HL-60/S4 treated with retinoic acid at 250 ng/mL for 4 days and 3 days (cell line): Measurements from ENCODE around the gene SDR42E2.

ENCODE experiments used
- in situ Hi-C: fragments of 300-500 bp; cut with MboI; formaldehyde crosslinking; loops from 2 replicates; pipeline ENCODE4 v1.7.0; 2022; ENCODE audit warnings: low sequenced_read_pairs

SDR42E2 gene

DNA sequence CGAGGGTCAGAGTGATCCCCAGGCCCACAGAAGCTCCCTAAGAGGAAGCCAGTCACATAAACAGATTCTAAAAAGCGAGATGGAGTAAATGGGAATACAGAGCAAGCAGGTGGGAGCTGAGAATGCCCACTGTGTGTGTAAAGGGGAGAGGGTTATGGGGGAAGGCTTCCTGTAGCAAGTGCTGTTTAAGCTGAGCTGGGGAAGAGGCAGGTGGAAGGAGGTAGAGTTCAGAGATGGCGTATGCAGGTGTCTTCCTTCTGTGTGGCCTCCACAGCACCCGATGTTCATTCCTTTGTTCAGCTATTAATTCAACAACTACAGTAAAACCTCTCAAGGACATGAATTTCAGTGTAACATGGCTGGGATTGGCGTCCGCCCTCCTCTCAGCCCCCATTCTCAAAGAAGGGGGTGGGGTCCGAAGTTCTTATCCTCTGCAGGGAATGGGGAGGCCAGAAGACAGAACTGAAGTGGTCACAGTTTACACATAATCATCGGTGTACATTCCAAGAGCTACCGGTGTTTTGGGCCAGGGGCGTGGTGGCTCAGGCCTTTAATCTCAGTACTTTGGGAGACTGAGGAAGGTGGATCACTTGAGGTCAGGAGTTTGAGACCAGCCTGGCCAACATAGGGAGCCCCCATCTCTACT lies 45.5 kb downstream of the SDR42E2 start:
- in situ Hi-C loops, result loop anchor here (25.0 kb wide), 1 partner anchor 1396 kb away; the partner anchor contains the start of genes ERI2 and REXO5

DNA sequence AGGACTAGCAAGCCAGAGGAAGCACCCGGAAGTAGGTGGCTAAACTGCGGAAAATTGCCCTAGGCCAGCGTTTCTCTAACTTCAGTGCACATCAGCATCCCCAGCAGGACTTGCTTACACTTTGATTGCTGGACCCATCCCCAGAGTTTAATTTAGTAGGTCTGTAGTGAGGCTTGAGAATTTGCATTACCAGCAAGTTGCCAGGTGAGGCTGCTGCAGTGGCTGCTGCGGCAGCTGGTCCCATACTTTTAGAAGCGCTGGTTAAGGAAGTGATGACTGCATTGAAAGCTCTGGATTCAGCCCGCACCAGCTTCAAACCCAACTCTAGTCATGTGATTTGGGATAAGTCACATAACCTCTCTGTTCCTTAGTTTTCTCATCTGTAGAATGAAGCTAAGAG lies 48.0 kb downstream of the SDR42E2 start:
- in situ Hi-C loops, result loop anchor here (25.0 kb wide), 1 partner anchor 1398 kb away; the partner anchor contains the start of genes ERI2 and REXO5

DNA sequence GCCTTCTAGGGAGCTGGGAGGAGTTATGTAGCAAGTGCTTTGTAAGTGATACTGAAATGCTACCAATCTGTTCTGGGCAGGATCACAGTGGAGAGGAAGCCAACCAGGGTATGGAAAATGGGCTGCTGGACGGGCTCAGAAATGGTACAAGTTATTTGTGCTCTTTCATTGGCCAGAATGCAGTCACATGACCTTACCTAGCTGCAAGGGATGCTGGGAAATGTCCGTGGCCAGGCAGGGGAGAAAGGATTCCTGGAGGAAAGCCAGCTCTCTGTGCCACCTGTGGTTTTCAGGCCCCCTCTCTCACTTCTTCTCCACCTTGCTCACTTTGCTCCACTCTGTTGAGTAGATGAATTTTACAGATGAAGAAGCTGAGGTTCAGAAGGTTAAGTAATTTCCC lies 48.5 kb downstream of the SDR42E2 start:
- in situ Hi-C loops, result loop anchor here (25.0 kb wide), 1 partner anchor 1399 kb away; the partner anchor contains the start of genes ERI2 and REXO5

DNA sequence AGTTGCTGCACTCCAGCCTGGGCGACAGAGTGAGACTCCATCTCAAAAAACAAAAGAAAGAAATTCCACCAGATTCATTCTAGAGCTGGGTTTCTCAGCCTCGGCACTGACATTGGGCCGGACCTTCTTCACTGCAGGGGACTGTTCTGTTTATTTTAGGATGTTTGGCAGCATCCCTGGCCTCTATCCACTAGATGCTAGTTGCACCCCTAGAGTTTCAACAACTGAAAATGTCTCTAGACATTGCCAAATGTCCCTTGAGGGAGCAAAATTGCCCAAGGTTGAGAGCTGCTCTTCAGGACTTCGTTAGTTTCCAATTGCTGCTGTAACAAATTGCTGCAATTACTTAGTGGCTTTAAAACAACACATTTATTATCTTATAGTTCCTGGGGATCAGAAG lies 50.9 kb downstream of the SDR42E2 start:
- in situ Hi-C loops, result loop anchor here (25.0 kb wide), 1 partner anchor 1401 kb away; the partner anchor contains the start of genes ERI2 and REXO5

DNA sequence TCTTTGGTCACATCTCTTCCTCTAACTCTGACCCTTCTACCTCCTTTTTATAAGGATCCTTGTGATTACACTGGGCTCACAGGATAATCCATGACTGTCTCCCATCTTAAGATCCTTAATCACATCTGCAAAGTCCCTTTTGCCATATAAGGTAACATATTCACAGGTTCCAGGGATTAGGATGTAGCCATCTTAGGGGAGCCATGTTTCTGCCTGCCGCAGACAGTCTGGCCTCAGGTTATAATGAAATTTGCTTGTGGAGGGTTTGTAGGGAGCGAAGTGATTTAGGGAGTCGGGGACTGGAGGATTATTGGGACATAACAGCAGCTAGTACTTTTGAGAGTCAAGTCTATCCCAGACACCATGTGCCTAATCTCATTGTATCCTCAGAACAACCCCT lies 51.5 kb downstream of the SDR42E2 start:
- in situ Hi-C loops, result loop anchor here (25.0 kb wide), 1 partner anchor 1402 kb away; the partner anchor contains the start of genes ERI2 and REXO5

DNA sequence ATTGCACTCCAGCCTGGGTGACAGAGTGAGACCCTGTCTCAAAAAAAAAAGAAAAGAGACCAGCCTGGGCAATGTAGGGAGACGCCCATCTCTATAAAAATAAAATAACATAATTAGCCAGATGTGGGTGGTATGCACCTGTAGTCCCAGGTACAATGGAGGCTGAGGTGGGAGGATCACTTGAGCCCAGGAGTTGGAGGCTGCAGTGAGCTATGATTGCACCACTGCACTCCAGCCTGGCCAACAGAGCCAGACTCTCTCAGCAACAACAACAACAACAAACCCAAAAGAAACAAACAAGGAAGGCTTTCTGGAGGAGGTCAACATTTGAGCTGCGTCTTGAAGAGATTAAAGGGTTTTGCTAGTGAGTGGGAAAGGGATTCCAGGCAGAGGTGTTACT lies 52.1 kb downstream of the SDR42E2 start:
- in situ Hi-C loops, result loop anchor here (25.0 kb wide), 1 partner anchor 1402 kb away; the partner anchor contains the start of genes ERI2 and REXO5

DNA sequence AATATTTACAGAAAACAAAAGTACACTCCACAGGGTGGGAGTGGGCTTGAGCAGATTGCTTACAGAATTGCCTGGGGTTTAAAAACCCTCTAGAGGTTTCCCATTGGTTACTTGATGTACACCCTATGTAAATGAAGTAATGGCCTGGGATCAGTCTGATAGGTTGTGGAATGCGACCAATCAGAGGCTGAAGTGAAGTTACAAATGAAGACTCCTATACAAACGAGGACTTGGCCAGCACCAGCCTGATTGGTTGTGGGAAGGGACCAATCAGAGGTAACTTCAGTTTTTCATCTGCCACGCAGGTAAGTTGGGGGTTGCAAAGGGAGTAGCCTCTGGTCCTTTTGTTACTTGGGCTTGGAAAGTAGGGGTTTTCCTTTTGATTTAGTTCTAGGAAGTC lies 52.6 kb downstream of the SDR42E2 start:
- in situ Hi-C loops, result loop anchor here (25.0 kb wide), 1 partner anchor 1403 kb away; the partner anchor contains the start of genes ERI2 and REXO5

DNA sequence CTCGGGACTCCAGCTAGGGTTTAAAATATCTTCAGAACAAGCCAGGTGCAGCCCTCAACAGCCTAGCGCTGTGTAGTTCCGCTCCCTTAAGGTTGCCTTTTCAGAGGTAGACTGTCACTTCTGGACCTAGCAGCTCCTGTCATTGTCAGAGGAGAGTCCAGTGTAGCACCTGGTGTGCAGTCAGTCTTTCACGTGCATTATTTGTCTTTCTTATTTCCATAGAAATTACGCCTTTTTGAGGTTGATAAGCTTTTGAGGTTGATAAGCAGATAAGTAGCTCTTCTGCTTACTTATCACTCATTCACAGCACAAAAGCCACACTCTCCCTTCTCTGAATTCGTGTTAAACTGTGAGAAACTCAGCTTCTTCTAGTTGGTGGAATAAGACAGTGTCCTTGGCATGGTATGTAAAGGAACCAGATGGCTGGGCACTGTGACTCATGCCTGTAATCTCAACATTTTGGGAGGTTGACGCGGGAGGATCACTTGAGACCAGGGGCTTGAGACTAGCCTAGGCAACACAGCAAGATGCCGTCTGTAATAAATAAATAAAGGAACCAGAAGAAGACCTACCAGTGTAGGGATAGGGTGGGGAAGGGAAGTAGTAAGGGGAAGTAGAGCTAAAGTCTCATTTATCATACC lies 54.0 kb downstream of the SDR42E2 start:
- in situ Hi-C loops, result loop anchor here (25.0 kb wide), 1 partner anchor 1404 kb away; the partner anchor contains the start of genes ERI2 and REXO5

DNA sequence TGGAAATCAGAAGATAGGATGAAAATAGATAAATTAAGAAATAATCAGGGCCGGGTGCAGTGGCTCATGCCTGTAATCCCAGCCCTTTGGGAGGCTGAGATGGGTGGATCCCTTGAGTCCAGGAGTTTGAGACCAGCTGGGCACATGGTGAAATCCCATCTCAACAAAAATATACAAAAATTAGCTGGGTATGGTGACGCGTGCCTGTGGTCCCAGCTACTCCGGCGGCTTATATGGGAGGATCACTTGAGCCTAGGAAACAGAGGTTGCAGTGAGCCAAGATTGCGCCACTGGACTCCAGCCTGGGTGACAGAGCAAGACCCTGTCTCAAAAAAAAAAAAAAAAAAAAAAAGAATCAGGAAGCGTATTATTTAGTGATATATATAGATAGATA lies 54.5 kb downstream of the SDR42E2 start:
- in situ Hi-C loops, result loop anchor here (25.0 kb wide), 1 partner anchor 1405 kb away; the partner anchor contains the start of genes ERI2 and REXO5

DNA sequence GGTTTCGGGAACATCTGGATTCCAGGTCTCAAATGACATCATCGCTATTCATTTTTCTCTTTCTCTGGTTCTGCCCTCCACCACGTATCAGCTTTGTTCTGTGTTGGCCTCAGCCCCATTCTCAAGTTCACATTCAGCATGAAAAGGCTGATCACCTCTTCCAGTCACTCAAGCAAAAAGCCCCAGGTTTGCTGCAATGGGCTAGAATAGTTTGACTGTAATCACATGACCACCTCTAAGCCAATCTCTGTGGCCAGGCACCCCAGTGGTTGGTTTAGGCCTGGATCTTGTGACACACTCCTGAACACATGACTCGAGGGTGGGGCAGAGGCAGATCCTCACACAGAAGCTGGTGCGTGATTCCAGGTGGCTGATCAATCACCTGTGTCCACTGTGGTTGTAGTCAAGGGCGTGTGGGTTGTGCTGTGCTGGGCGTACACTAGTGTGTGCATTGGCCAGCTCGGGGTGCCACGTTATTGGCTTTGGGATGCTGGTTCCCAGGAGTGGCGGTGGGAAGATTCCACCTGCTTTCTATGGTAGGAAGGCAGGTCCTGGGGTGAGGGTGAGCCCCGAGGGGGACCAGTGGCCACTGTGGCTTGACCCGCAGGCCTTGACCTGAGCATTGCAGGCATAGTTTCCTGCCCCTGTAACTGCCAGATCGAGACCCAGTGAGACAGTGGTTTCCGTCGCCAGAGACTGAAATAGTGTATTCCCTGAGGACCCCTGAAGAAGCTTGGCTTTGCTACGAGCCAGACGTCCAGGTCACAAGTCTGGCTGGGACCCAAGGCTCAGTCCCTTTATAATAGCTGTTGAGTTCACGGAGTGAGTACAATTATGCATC lies 55.8 kb downstream of the SDR42E2 start:
- in situ Hi-C loops, result loop anchor here (25.0 kb wide), 1 partner anchor 1406 kb away; the partner anchor contains the start of genes ERI2 and REXO5

DNA sequence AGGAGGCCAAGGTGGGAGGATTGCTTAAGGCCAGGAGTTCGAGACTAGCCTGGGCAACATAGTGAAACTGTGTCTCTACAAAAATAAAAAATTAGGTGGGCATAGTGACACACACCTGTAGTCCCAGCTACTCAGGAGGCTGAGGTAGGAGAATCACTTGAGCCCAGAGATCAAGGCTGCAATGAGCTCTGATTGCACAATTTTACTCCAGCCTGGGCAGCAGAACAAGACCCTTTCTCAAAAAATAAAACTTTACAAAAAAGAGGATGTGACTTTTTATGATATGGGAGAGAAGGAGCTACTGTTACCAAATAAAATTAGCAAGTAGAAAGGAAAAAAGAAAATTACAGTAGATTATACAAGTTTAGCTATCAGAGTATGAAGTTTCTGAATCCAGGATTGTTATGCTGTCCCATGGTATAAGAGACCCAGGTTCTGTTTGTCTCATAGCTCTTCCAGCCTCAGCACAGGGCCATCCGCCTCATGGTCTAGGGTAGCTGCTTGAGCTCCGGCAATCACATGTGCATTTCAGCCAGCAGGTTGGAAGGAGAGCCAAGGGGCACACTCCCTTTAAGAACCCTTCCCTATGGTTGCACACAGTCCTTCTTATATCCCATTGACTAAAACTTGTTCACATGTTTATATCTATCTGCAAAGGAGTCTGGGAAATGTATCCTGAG lies 57.2 kb downstream of the SDR42E2 start:
- in situ Hi-C loops, result loop anchor here (25.0 kb wide), 1 partner anchor 1407 kb away; the partner anchor contains the start of genes ERI2 and REXO5

DNA sequence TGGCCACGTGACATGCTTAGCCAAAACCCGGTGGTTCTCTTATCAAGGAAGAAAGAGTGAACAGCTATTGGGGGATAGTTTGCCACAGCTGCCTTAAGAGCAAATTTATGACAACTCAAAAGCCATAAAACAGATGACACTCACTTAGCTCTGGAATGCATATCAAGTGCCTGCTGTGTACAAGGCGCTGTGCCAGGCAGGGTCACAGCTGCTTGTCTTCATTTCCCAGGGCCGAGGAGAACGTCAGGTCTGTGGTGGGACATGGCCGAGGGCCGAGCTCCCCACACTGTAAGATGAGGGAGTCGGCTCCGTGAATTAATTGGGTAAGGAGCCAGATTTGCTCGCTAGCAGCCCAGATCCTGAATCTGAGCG lies 57.7 kb downstream of the SDR42E2 start:
- in situ Hi-C loops, result loop anchor here (25.0 kb wide), 1 partner anchor 1408 kb away; the partner anchor contains the start of genes ERI2 and REXO5

DNA sequence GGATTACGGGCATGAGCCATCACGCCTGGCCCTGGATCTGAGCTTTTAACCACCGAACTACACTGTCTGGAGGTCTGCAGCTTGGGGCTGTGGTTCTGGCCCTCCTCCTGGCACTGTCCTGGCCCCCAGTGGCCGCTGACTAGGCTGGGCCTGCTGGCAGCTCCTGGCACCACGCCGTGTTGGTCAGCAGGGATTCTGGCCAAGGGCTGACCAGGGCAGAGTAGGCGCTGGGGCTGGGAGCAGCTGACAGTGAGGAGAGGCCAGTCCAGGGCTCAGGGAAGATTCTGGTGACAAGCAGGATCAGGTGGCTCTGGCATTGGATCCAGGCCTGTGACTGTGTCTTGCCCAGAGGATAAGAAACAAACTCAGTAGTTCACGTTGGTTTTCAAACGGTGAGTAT lies 58.4 kb downstream of the SDR42E2 start:
- in situ Hi-C loops, result loop anchor here (25.0 kb wide), 1 partner anchor 1408 kb away; the partner anchor contains the start of genes ERI2 and REXO5

DNA sequence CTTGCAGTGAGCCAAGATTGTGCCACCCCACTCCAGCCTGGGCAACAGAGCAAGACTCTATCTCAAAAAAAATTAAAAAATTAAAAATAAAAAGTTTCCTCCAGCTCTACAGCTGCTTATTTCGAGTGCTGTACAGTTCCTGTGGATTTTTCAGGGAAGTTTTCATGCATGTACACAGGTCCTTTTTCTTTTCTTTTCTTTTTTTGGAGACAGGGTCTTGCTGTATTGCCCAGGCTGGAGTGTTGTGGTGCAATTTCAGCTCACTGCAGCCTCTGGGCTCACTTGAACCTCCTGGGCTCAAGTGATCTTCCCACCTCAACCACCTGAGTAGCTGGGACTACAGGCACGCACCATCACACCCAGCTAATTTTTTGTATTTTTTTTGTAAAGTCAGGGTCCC lies 59.7 kb downstream of the SDR42E2 start:
- in situ Hi-C loops, result loop anchor here (25.0 kb wide), 1 partner anchor 1410 kb away; the partner anchor contains the start of genes ERI2 and REXO5

DNA sequence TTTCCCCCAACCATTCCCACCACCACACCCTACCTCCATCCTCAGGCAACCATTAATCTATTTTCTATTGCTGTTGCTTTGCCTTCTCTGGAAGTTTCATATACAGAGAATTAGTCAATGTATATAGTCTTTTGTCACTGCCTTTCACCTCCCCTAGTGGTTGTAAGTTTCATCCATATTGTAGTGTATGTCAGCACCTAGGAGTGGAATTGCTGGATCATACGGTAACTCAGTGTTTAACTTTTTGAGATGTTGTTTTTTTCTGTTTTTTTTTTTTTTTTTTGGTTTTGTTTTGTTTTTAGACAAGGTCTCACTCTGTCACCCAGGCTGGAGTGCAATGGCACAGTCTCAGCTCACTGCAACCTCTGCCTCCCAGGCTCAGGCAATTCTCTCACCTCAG lies 60.7 kb downstream of the SDR42E2 start:
- in situ Hi-C loops, result loop anchor here (25.0 kb wide), 1 partner anchor 1411 kb away; the partner anchor contains the start of genes ERI2 and REXO5

DNA sequence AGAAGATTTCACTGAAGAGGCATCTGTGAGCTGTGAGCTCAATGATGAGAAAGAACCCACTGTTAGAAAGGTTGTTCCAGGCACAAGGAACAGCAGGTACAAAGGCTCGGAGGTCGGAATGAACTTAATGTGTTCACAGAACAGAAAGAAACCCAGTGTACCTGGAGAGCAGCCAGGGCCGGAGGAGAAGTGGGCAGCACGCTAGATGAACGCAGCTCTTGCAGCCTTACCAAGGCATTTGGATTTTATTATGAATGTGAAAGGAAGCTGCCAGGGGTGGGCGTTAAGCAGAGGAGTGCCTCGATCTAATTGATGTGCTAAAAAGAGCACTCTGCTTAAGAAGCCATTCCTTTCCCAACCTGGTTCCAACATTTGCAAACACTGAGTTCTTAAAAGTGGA lies 62.8 kb downstream of the SDR42E2 start:
- in situ Hi-C loops, result no loop called here

DNA sequence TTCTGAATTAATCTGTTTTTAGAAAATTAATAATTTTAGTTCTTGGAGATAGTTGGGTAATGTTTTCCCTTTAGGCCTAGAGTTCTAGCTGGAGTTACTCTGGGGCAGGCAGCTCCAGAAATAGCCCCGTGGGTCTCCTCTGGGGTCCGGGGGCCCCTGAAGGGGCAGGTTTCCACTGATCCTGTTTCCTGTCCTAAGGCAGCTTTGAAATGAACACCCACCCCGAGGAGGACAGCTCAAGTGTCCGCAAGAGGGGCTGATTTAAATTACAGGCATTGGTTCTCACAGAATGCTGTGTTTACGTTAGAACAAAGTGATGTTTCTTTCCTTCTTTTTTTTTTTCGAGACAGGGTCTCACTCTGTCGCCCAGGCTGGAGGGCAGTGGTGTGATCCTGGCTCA lies 67.6 kb downstream of the SDR42E2 start:
- in situ Hi-C loops, result no loop called here

DNA sequence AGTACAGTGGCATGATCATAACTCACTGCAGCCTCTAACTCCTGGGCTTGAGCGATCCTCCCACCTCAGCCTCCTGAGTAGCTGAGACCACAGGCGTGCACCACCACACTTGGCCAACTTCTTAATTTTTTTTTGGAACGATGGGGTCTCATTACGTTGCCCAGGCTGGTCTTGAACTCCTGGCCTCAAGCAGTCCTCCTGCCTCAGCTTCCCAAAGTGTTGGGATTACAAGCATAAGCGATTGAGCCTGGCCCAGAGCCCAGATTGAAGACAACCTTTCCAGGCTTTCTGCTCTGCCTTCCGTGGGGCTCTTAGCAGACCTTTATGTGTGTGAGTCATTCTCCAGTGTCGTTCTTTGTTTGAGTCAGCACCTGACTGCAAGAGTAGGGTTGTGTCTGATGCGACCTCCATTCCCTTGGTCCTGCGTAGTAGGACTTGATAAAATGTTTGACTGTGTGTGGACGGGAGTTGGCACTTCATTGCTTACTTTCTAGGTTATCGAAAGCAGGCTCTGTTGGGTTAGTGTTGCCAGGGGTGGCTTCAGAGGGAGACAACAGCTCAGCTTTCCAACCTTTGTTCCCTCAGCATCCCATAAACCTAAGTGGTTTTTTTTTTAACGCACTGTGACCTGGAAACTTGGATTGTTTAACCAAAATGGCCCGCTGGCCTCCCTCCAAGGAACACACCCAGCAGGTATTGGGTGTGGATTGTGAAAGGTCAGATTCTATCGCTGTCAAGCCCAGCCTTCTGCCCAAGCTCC lies 70.2 kb downstream of the SDR42E2 start:
- in situ Hi-C loops, result no loop called here

DNA sequence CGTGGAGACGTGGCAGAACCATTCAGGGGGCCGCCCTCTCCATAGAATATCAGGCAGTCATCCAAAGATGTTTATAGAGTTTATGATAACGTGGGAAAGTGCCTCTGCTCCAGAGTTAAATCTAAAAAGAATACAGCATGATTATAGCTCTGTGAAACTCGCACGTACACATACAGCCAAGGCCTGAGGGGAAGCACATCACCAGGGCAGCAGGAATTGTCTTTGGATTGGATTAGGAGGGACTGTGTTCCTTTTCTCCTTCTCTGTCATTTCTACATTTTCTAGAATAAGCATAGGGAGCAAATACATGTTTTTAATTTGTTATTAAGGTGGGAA lies 70.7 kb downstream of the SDR42E2 start:
- in situ Hi-C loops, result no loop called here
